Activated naive CD8-positive, alpha-beta T cell treated with anti-CD3 and anti-CD28 coated beads, Interleukin-2, amount 50 U/mL, for 16 hours (primary cell): ENCODE measurements around the gene C6orf132.

Experiments
- DNase-seq: peaks from one replicate; pipeline ENCODE4 v3.0.0-alpha.2; 2020; ENCODE audit warnings: low read depth, low spot score

Gene C6orf132

DNA sequence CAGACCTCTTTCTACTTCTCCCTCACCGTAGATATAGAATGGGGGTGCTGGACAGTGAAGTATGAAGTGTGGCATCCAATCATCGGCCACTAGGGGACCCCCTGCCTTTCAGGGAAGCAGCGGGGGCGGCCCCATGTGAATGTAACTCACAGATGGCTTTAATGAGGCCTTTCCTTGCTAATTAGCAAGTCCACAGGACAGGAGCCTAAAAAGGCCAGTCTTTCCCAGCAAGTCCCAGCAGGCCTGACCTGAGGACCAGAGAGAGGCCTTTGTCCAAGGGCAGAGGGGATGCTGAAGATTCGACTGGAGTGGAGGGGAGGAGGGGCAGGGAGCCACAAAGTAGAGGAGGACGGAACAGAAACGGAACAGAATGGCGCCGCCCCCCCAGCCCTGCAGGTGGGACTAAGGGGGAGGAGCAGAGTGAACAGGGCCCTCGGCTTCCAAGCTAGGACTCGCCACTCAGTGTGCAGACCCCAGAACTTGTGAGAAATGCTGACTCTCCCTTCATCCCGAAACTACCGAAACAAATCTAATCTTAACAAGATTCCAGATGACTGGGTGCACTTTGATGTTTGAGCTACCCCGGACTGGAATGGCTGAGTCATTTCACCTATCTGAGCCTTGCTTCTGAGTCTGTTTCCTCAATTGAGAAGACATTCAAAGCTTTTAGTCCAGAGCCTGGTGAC, 5.8 kb downstream of the C6orf132 start:
- no peak for DNase-seq

GRCh38 chr6:42135722-42136121, 6.7 kb downstream of the C6orf132 start:
- no peak for DNase-seq

GRCh38 chr6:42135161-42135560, 7.3 kb downstream of the C6orf132 start:
- no peak for DNase-seq

GRCh38 chr6:42133926-42134325, 8.5 kb downstream of the C6orf132 start:
- DNase-seq = no peak

- no peak for DNase-seq
Measured at GRCh38 chr6:42131531-42131930, 10.9 kb downstream of the C6orf132 start.

GRCh38 chr6:42129360-42129676, 13.1 kb downstream of the C6orf132 start:
- no peak for DNase-seq

GRCh38 chr6:42128460-42129359, 13.7 kb downstream of the C6orf132 start:
- no peak for DNase-seq

DNA sequence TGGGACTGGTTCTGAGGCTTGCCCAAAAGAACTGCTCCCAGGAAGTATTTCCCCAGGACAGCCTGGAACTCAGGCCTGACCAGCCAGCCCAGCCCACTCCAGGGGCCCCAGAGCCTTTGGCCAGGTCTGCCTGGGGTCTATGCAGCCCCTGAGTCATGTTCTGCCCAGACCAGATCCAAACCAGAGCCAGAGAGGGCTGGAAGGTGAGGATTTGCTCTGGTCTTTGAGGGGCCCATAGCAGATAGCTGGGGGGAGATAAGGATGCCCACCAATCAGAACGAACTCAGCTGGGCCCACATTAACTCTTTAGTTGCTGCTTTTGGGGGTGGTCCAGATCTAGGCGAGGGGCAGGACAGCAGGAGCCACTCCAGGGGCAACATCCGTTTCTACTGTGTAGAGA, 16.8 kb downstream of the C6orf132 start:
- DNase-seq = no peak

GRCh38 chr6:42125231-42125630, 17.2 kb downstream of the C6orf132 start:
- DNase-seq = no peak

GRCh38 chr6:42124223-42124836, 18.1 kb downstream of the C6orf132 start:
- no peak for DNase-seq

GRCh38 chr6:42123379-42124103, 18.9 kb downstream of the C6orf132 start:
- DNase-seq = no peak

DNA sequence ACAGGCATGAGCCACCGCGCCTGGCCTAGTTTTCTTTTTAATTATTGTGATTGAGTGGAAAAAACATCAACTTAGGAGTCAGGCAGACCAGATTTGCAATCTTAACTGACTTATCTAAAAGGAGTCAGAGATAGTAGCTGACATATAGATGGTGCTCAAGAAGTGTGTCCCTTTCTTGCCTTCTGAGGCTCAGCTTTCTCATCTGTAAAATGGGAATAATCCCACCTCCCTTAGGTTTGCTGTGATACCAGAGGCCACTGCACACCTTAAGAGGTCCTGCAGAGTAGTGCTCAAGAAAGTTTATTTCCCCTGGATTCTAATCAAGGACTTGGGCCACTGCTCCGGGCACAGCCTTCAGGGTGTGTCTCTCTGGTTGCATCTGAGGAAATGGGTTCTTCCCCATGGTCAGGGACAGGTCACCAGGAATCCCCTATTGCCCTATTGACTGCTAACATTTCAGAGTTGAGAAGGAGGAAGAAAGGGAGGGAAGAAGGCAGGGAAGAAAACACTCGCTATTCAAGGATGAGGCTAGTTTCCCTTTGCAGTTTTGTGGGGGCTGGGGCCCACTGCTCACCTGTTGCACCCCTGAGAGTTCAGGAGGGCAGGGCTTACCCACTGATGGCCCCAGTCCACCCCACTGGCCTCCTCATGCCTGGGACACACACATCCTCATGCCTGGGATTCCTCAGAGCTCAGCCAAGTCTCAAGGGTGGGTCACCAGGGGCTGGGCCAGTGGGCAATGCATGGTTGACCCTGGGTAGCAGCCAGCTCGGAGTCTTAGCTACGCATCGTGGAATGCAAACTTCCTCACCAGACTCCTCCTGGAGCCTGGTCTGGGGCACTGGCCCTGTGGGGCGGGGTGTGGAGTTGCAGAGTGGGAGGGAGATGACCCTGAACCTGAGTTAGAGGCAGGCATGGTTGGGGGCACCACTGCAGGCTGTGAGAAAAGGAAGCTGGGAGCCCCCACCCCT, 21.2 kb downstream of the C6orf132 start:
- DNase-seq = no peak

- no peak for DNase-seq
Measured at GRCh38 chr6:42118162-42119001, 24.0 kb downstream of the C6orf132 start.

GRCh38 chr6:42117843-42118161, 24.6 kb downstream of the C6orf132 start:
- DNase-seq = no peak

GRCh38 chr6:42113936-42114636, 28.3 kb downstream of the C6orf132 start:
- DNase-seq = no peak

DNA sequence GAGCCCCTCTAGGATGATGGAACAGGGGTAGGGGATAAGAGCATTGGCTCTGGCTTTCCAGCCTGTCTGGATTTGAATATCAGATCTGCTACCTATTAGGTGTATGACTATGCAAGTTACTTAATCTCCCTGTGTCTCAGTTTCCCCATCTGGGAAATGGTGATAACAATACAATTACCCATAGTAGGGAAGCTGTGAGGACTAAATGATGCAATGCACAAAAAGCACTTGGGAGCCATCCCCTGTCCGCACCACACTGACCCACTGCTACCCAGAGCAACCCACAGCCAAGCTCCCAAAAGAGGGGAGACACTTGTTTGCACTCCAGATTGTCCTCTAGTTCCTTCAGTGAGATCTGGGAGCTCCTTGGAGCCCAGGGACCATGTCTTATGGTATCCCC, 30.1 kb downstream of the C6orf132 start:
- DNase-seq = no peak

DNA sequence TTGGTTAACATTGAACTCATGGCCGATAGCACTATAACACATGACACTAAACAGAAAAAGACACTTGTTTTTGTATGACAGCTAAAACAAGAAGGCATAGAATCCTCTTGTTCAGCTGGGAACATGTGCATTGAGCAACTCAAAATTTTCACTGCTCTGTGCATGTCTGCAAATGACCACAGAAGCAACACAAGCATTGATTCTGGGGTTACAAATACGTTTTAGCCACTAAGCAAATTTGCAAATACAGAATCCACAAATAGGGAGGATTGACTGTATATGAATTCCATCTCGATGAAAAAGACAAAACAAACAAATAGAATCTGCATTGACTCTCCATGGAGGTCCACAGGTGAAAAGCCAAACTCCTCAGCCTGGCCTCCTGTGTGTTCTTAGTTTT, 31.7 kb downstream of the C6orf132 start:
- no peak for DNase-seq

DNA sequence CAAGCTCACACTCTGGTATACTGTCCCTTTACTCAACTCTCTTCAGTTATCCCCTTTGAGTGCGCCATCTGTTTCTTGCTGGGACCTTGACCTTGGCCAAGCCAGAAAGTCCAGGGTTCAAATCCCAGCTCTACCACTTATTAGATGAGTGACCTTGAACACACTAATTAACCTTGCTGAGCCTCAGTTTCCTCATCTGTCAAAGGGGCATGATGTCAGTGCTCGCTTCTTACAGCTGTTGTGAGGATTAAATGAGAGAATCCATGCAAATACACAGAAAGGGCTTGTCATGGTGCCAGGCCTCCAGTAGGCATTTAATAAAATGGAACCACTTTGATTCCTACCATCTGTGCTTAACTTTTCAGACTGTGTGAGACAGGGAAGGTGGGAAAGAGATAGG, 34.3 kb downstream of the C6orf132 start:
- DNase-seq = no peak
